ENCODE measurements around the gene GRIP1. TPM values are rescaled to one million over a fixed set of nuclear protein-coding genes. Genes with fewer than 3 reads are reported as not detected.

The GRIP1 gene
- total RNA-seq, 6 donors from 2014 or later = 0.33 to 5.2 (median 1.7) TPM

- H3K4me3 ChIP-seq = no peak overlapping the region
- DNase-seq (no peak), ATAC-seq (ENCODE audit: low FRiP score in 2 of 2) (no peak)
- H3K4me1 ChIP-seq = no peaks in the 10 kb centered on the region
- no peaks in the 10 kb centered on the region for H3K9me3 ChIP-seq
- 49 to 61% methylated on average over 1 of the region's 1 CpG for WGBS, 2 donors
- TF ChIP-seq EP300 (IDR thresholded peaks at IDR 0.05) (no peak), POLR2AphosphoS5 (IDR thresholded peaks at IDR 0.05) (no peak), CTCF (IDR thresholded peaks at IDR 0.05) (no peak), POLR2A (IDR thresholded peaks at IDR 0.05) (no peak)
- no peak overlapping the region for H3K27ac ChIP-seq
- no peaks in the 10 kb centered on the region for H3K27me3 ChIP-seq
- H3K36me3 ChIP-seq = no peaks in the 10 kb centered on the region
Observed at GRCh38 chr12:66571361-66571915, 107.4 kb downstream of the GRIP1 start.

- Histone ChIP-seq H3K27me3 (no peaks in the 10 kb centered on the region), H3K36me3 (no peaks in the 10 kb centered on the region), H3K4me1 (no peaks in the 10 kb centered on the region), H3K9me3 (peaks cover 3 to 22% (median 11%) of the 10 kb centered on the region in 4 donors), H3K27ac (no peak overlapping the region), H3K4me3 (no peak overlapping the region)
- DNase-seq = no peak
- no peak for ATAC-seq (ENCODE audit: low FRiP score in 2 of 2)
- no peak for TF ChIP-seq CTCF (IDR thresholded peaks at IDR 0.05)
- no peak for TF ChIP-seq POLR2AphosphoS5 (IDR thresholded peaks at IDR 0.05)
- no peak for TF ChIP-seq POLR2A (IDR thresholded peaks at IDR 0.05)
- TF ChIP-seq EP300 (IDR thresholded peaks at IDR 0.05) = no peak
Observed at GRCh38 chr12:66563220-66563619, 115.7 kb downstream of the GRIP1 start.

GRCh38 chr12:66555113-66555512, 123.8 kb downstream of the GRIP1 start:
- ATAC-seq (ENCODE audit: low FRiP score in 2 of 2) = no peak
- no peaks in the 10 kb centered on the region for H3K4me1 ChIP-seq
- no peaks in the 10 kb centered on the region for H3K27me3 ChIP-seq
- no peak overlapping the region for H3K27ac ChIP-seq
- H3K4me3 ChIP-seq = no peak overlapping the region
- no peak for DNase-seq
- WGBS, 2 donors = 89 to 96% methylated on average over 3 of the region's 3 CpGs
- H3K9me3 ChIP-seq = no peaks in the 10 kb centered on the region
- H3K36me3 ChIP-seq = no peaks in the 10 kb centered on the region
- TF ChIP-seq EP300 (IDR thresholded peaks at IDR 0.05) (no peak), CTCF (IDR thresholded peaks at IDR 0.05) (no peak), POLR2A (IDR thresholded peaks at IDR 0.05) (no peak), POLR2AphosphoS5 (IDR thresholded peaks at IDR 0.05) (no peak)

GRCh38 chr12:66552716-66553115, 126.2 kb downstream of the GRIP1 start:
- no peaks in the 10 kb centered on the region for H3K4me1 ChIP-seq
- ATAC-seq (ENCODE audit: low FRiP score in 2 of 2) (no peak), DNase-seq (no peak)
- no peak for TF ChIP-seq EP300 (IDR thresholded peaks at IDR 0.05)
- TF ChIP-seq POLR2A (IDR thresholded peaks at IDR 0.05) = no peak
- no peak for TF ChIP-seq POLR2AphosphoS5 (IDR thresholded peaks at IDR 0.05)
- no peak for TF ChIP-seq CTCF (IDR thresholded peaks at IDR 0.05)
- no peaks in the 10 kb centered on the region for H3K27me3 ChIP-seq
- H3K4me3 ChIP-seq = no peak overlapping the region
- H3K36me3 ChIP-seq = no peaks in the 10 kb centered on the region
- no peak overlapping the region for H3K27ac ChIP-seq
- no peaks in the 10 kb centered on the region for H3K9me3 ChIP-seq

- Histone ChIP-seq H3K27me3 (no peaks in the 10 kb centered on the region), H3K4me3 (no peak overlapping the region), H3K36me3 (no peaks in the 10 kb centered on the region), H3K4me1 (no peaks in the 10 kb centered on the region), H3K27ac (no peak overlapping the region), H3K9me3 (no peaks in the 10 kb centered on the region)
- ATAC-seq (ENCODE audit: low FRiP score in 2 of 2) (no peak), DNase-seq (no peak)
- 60 to 68% methylated on average over 5 of the region's 5 CpGs for WGBS, 2 donors
- TF ChIP-seq CTCF (IDR thresholded peaks at IDR 0.05) (no peak), POLR2AphosphoS5 (IDR thresholded peaks at IDR 0.05) (no peak), POLR2A (IDR thresholded peaks at IDR 0.05) (no peak), EP300 (IDR thresholded peaks at IDR 0.05) (no peak)
Observed at GRCh38 chr12:66550626-66551025, 128.2 kb downstream of the GRIP1 start.
